Activated CD8-positive, alpha-beta memory T cell treated with anti-CD3 and anti-CD28 coated beads for 36 hours (primary cell): ENCODE results near the gene WT1. TPM values are rescaled to one million over a fixed set of nuclear protein-coding genes. Genes with fewer than 3 reads are reported as not detected.

Source experiments
- CTCF ChIA-PET: fragments of 350-600 bp; sonication (Branson Sonifier 250); formaldehyde crosslinking; loops from one replicate; lab custom pipeline; 2021; ENCODE audit warnings: antibody characterized with exemption; lab: Charles Lee
- POLR2A ChIA-PET: fragments of 350-600 bp; sonication (Branson Sonifier 250); formaldehyde crosslinking; loops from one replicate; lab custom pipeline; 2021; ENCODE audit warnings: antibody characterized with exemption; lab: Charles Lee
- total RNA-seq, 2 experiments: library from RNA; stranded (reverse); gene quantifications; one replicate each; pipeline ENCODE4 v1.2.3, GENCODE V29; 2021

WT1 gene
- total RNA-seq, 2 experiments from 2014 or later = not detected

- CTCF ChIA-PET = interaction anchor here (0.6 kb wide), 1 partner anchor 27 kb away, joined by 3 read pairs; no protein-coding TSS in a partner anchor
- POLR2A ChIA-PET = no interaction called here
These were observed 4.3 kb upstream of the WT1 start for GRCh38 chr11:32439501-32440210.

GRCh38 chr11:32438866-32439489, 3.6 kb upstream of the WT1 start:
- POLR2A ChIA-PET = no interaction called here
- CTCF ChIA-PET = interaction anchor here (0.6 kb wide), 1 partner anchor 26 kb away, joined by 3 read pairs; no protein-coding TSS in a partner anchor

GRCh38 chr11:32438346-32438865, 3.1 kb upstream of the WT1 start:
- CTCF ChIA-PET = no interaction called here

GRCh38 chr11:32437495-32438345, 2.4 kb upstream of the WT1 start:
- ChIA-PET CTCF (no interaction called here), POLR2A (no interaction called here)

More at GRCh38 chr11:32438346-32438865, 3.1 kb upstream of the WT1 start:
- POLR2A ChIA-PET = no interaction called here

- CTCF ChIA-PET = no interaction called here
- POLR2A ChIA-PET = no interaction called here
These were observed 1.6 kb upstream of the WT1 start for GRCh38 chr11:32436751-32437494.

- CTCF ChIA-PET = no interaction called here
- POLR2A ChIA-PET = no interaction called here
These were observed 807 bp upstream of the WT1 start for GRCh38 chr11:32435942-32436750.

GRCh38 chr11:32435152-32435480, 223 bp downstream of the WT1 start:
- POLR2A ChIA-PET = no interaction called here
- CTCF ChIA-PET = no interaction called here

GRCh38 chr11:32434356-32435151, 785 bp downstream of the WT1 start:
- CTCF ChIA-PET = no interaction called here
- POLR2A ChIA-PET = no interaction called here

- ChIA-PET CTCF (no interaction called here), POLR2A (no interaction called here)
These were observed 1.4 kb downstream of the WT1 start for GRCh38 chr11:32433914-32434355.

- ChIA-PET POLR2A (no interaction called here), CTCF (no interaction called here)
These were observed 2.0 kb downstream of the WT1 start for GRCh38 chr11:32433101-32433913.

- ChIA-PET POLR2A (no interaction called here), CTCF (no interaction called here)
These were observed 2.8 kb downstream of the WT1 start for GRCh38 chr11:32432565-32432964.

- POLR2A ChIA-PET = no interaction called here
- CTCF ChIA-PET = interaction anchor here (0.7 to 1.1 kb wide), 2 partner anchors 82 to 118 kb away, joined by 3 read pairs; no protein-coding TSS in a partner anchor
These were observed 4.6 kb downstream of the WT1 start for GRCh38 chr11:32430568-32431381.

- CTCF ChIA-PET = no interaction called here
These were observed 5.9 kb downstream of the WT1 start for GRCh38 chr11:32429477-32429876.

GRCh38 chr11:32428665-32429303, 6.6 kb downstream of the WT1 start:
- ChIA-PET CTCF (no interaction called here), POLR2A (no interaction called here)

More at GRCh38 chr11:32429477-32429876, 5.9 kb downstream of the WT1 start:
- POLR2A ChIA-PET = no interaction called here

- POLR2A ChIA-PET = no interaction called here
- CTCF ChIA-PET = no interaction called here
These were observed 7.2 kb downstream of the WT1 start for GRCh38 chr11:32427935-32428664.
